Kidney tubule cell (primary cell): ENCODE results near the gene STX2.
A peak's percentile ranks its signal among the peaks of the same experiment; 100 is the strongest.
"Not testable (repeated sequence)": the region's sequence is repeated elsewhere in the genome, so short reads cannot be mapped to it uniquely, and the experiment has no call there.

Experiments
- DNase-seq: peaks from one replicate; pipeline ENCODE4 v3.0.0-alpha.2; 2018; ENCODE audit warnings: low spot score

The STX2 gene

GRCh38 chr12:130838951-130839769, at the start of gene STX2:
STX2 (minus strand) TSS chr12:130839250; CDS start chr12:130839099, 151 bp downstream.
- DNase-seq, result peak; percentile 86

GRCh38 chr12:130887190-130887589, 48.1 kb upstream of the STX2 start:
- not testable (repeated sequence) for DNase-seq

- DNase-seq, result no peak
Measured at GRCh38 chr12:130881548-130881947, 42.5 kb upstream of the STX2 start.

- DNase-seq, result no peak
Measured at GRCh38 chr12:130881046-130881445, 42.0 kb upstream of the STX2 start.

GRCh38 chr12:130880411-130880885, 41.4 kb upstream of the STX2 start:
- DNase-seq, result no peak

GRCh38 chr12:130879781-130880389, 40.8 kb upstream of the STX2 start:
- DNase-seq, result no peak

GRCh38 chr12:130879212-130879686, 40.2 kb upstream of the STX2 start:
- no peak for DNase-seq

- no peak for DNase-seq
Measured at GRCh38 chr12:130878193-130879185, 39.4 kb upstream of the STX2 start.

GRCh38 chr12:130877333-130877732, 38.3 kb upstream of the STX2 start:
- DNase-seq, result no peak

GRCh38 chr12:130876758-130877157, 37.7 kb upstream of the STX2 start:
- DNase-seq, result no peak

GRCh38 chr12:130876297-130876696, 37.2 kb upstream of the STX2 start:
- DNase-seq, result no peak

- not testable (repeated sequence) for DNase-seq
Measured at GRCh38 chr12:130875708-130876107, 36.7 kb upstream of the STX2 start.

GRCh38 chr12:130875193-130875592, 36.1 kb upstream of the STX2 start:
- no peak for DNase-seq

- no peak for DNase-seq
Measured at GRCh38 chr12:130874696-130875095, 35.6 kb upstream of the STX2 start.

- DNase-seq, result peak; percentile 22
Measured at GRCh38 chr12:130873825-130874224, 34.8 kb upstream of the STX2 start.

- peak; percentile 13 for DNase-seq
Measured at GRCh38 chr12:130873106-130873795, 34.2 kb upstream of the STX2 start.

GRCh38 chr12:130872179-130873096, 33.4 kb upstream of the STX2 start:
- DNase-seq, result peak; percentile 28

GRCh38 chr12:130871286-130872178, 32.5 kb upstream of the STX2 start, which contains the start of gene RAN:
RAN (plus strand) TSS chr12:130872066; CDS start chr12:130872594, 528 bp downstream.
- DNase-seq, result peak; percentile 95
